A673 (cell line): ENCODE results near the gene BOLA3.

Experiments
- CTCF ChIP-seq: fragments of 300-800, 200-600 bp; sonication (generic); conservative IDR thresholded peaks from 2 replicates; pipeline ENCODE4 v1.5.1; 2017; ENCODE audit warnings: low read depth, mild to moderate bottlenecking, antibody characterized with exemption, low read length, moderate library complexity, mixed read lengths
- EZH2 ChIP-seq: fragments of 200-600 bp; sonication (generic); IDR thresholded peaks from 2 replicates; pipeline ENCODE4 v1.6.1; 2017; ENCODE audit warnings: borderline replicate concordance, low read depth, mild to moderate bottlenecking, mixed read lengths, antibody characterized with exemption, low read length; ENCODE audit not compliant: poor library complexity, severe bottlenecking

GRCh38 chr2:74091391-74091790 is 56.3 kb downstream of the BOLA3 start:
- TF ChIP-seq CTCF (no peak), EZH2 (no peak)
